Measurements from ENCODE around the gene PPM1D.
"Not testable (repeated sequence)": the region's sequence is repeated elsewhere in the genome, so short reads cannot be mapped to it uniquely, and the experiment has no call there.

The PPM1D gene

GRCh38 chr17:60661489-60661888 lies 61.5 kb downstream of the PPM1D start:
- in situ Hi-C loops (cut with MboI; ENCODE audit: low sequenced_read_pairs) = no loop called here

- in situ Hi-C loops (cut with MboI; ENCODE audit: low sequenced_read_pairs) = no loop called here
Observed at GRCh38 chr17:60664022-60664421, 64.0 kb downstream of the PPM1D start.

GRCh38 chr17:60665602-60666001 lies 65.6 kb downstream of the PPM1D start:
- in situ Hi-C loops (cut with MboI; ENCODE audit: low sequenced_read_pairs) = no loop called here

- in situ Hi-C loops (cut with MboI; ENCODE audit: low sequenced_read_pairs) = not testable (repeated sequence)
Observed at GRCh38 chr17:60668741-60669140, 68.7 kb downstream of the PPM1D start.

- in situ Hi-C loops (cut with MboI; ENCODE audit: low sequenced_read_pairs) = no loop called here
Observed at GRCh38 chr17:60671482-60671881, 71.5 kb downstream of the PPM1D start.

GRCh38 chr17:60674637-60675036 lies 74.6 kb downstream of the PPM1D start:
- in situ Hi-C loops (cut with MboI; ENCODE audit: low sequenced_read_pairs) = not testable (repeated sequence)

- in situ Hi-C loops (cut with MboI; ENCODE audit: low sequenced_read_pairs) = no loop called here
Observed at GRCh38 chr17:60675997-60676396, 76.0 kb downstream of the PPM1D start.

GRCh38 chr17:60676758-60677307 lies 76.8 kb downstream of the PPM1D start:
- in situ Hi-C loops (cut with MboI; ENCODE audit: low sequenced_read_pairs) = no loop called here

GRCh38 chr17:60677308-60678117 lies 77.5 kb downstream of the PPM1D start, which contains the start of gene BCAS3:
TSS of gene BCAS3 (plus strand) at chr17:60677851.
- in situ Hi-C loops (cut with MboI; ENCODE audit: low sequenced_read_pairs) = no loop called here

GRCh38 chr17:60678118-60678444 lies 78.1 kb downstream of the PPM1D start:
- in situ Hi-C loops (cut with MboI; ENCODE audit: low sequenced_read_pairs) = no loop called here

- in situ Hi-C loops (cut with MboI; ENCODE audit: low sequenced_read_pairs) = no loop called here
Observed at GRCh38 chr17:60679287-60679686, 79.3 kb downstream of the PPM1D start.

GRCh38 chr17:60680754-60681153 lies 80.8 kb downstream of the PPM1D start:
- in situ Hi-C loops (cut with MboI; ENCODE audit: low sequenced_read_pairs) = no loop called here

GRCh38 chr17:60685437-60685836 lies 85.4 kb downstream of the PPM1D start:
- in situ Hi-C loops (cut with MboI; ENCODE audit: low sequenced_read_pairs) = no loop called here

- in situ Hi-C loops (cut with MboI; ENCODE audit: low sequenced_read_pairs) = no loop called here
Observed at GRCh38 chr17:60695960-60696359, 96.0 kb downstream of the PPM1D start.

- in situ Hi-C loops (cut with MboI; ENCODE audit: low sequenced_read_pairs) = no loop called here
Observed at GRCh38 chr17:60699090-60699489, 99.1 kb downstream of the PPM1D start.

GRCh38 chr17:60704170-60704569 lies 104.2 kb downstream of the PPM1D start:
- in situ Hi-C loops (cut with MboI; ENCODE audit: low sequenced_read_pairs) = loop anchor here (25.0 kb wide), 2 partner anchors 858 to 1133 kb away; no protein-coding TSS in a partner anchor

GRCh38 chr17:60712675-60713074 lies 112.7 kb downstream of the PPM1D start:
- in situ Hi-C loops (cut with MboI; ENCODE audit: low sequenced_read_pairs) = loop anchor here (25.0 kb wide), 2 partner anchors 850 to 1125 kb away; no protein-coding TSS in a partner anchor

- in situ Hi-C loops (cut with MboI; ENCODE audit: low sequenced_read_pairs) = loop anchor here (25.0 kb wide), 2 partner anchors 849 to 1124 kb away; no protein-coding TSS in a partner anchor
Observed at GRCh38 chr17:60713608-60714007, 113.6 kb downstream of the PPM1D start.
